HCEC 1CT (cell line): ENCODE data around the gene NTRK2.

Experiments used
- DNase-seq: peaks from one replicate; pipeline ENCODE4 v3.0.0-alpha.2; 2017

NTRK2 gene

GRCh38 chr9:84949971-84950370 lies 280.4 kb downstream of the NTRK2 start:
- no peak for DNase-seq

GRCh38 chr9:84950879-84951811 lies 281.6 kb downstream of the NTRK2 start:
- DNase-seq = no peak

DNA sequence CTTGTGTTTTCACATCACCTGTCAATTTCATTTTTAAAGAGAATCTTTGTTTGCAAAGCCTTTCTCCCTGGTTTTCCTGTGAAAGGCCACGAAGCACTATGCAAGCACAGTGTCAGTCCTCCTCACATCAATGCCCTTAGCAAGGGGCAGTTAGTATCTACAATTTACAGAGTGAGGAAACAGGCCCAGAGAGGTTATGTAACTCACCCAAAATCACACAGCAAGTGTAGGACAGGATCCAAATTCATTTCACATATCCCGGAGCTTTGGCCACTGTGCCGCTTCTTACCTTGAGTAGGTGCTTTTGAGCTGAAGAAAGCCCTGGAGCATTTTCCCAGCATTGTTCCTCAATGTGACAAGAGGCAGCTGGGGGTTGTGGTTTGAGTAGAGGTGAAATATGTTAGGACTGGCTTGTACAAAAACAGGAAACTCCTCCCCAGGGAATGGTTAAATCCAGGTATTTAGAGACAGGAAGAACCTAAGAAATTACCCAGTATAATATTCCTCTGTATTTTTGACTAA lies 283.8 kb downstream of the NTRK2 start:
- DNase-seq = no peak

- DNase-seq = no peak
These were observed 284.5 kb downstream of the NTRK2 start for GRCh38 chr9:84953797-84954705.

DNA sequence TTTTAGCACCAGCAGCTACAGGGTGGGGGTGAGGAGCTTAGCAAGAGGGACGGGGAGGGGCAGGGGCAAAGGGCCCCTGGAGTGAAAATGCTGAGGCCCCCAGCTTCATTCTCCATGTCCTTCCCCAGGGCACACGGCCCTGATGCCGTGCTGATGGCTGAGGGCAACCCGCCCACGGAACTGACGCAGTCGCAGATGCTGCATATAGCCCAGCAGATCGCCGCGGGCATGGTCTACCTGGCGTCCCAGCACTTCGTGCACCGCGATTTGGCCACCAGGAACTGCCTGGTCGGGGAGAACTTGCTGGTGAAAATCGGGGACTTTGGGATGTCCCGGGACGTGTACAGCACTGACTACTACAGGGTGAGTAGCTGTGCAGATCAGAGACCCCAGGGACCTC lies 285.6 kb downstream of the NTRK2 start:
- DNase-seq = no peak

DNA sequence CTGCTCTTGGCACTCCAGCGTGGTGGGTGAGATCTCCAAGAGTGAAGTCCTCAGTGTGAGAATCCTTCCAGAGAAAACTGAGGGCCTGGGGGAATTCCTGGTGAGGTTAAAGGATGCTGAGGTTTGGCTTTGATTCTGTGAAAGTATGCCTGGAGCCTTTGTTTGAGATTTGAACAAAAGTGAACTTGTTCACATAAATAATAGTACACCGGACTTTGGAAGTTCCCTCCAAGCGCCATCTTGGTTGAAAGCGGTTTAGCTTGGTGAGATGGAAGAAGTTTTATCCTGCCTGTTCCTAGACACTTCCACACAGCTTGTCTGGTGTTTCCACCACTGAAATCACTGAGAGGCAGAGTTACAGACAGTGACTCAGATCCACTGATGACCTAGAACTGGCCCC lies 286.4 kb downstream of the NTRK2 start:
- no peak for DNase-seq

DNA sequence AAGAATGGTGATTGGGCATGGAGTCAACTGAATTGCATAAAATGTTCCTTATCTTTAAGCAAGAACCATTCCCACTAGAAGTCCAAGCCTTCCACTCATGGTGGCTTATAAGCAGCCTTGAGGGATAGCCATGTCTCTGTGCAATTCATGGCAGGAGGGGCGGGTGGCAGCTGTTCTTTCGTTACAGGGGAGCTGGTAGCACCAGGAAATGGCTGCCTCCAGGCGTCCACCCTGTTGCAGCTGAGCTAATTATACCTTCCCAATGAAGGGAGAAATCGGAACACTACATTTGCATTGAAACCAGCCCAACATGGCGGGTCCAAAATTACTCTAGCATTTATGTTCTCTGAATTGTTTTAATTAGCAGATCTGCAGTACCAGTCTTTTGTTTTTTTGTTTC lies 289.8 kb downstream of the NTRK2 start:
- DNase-seq = no peak

DNA sequence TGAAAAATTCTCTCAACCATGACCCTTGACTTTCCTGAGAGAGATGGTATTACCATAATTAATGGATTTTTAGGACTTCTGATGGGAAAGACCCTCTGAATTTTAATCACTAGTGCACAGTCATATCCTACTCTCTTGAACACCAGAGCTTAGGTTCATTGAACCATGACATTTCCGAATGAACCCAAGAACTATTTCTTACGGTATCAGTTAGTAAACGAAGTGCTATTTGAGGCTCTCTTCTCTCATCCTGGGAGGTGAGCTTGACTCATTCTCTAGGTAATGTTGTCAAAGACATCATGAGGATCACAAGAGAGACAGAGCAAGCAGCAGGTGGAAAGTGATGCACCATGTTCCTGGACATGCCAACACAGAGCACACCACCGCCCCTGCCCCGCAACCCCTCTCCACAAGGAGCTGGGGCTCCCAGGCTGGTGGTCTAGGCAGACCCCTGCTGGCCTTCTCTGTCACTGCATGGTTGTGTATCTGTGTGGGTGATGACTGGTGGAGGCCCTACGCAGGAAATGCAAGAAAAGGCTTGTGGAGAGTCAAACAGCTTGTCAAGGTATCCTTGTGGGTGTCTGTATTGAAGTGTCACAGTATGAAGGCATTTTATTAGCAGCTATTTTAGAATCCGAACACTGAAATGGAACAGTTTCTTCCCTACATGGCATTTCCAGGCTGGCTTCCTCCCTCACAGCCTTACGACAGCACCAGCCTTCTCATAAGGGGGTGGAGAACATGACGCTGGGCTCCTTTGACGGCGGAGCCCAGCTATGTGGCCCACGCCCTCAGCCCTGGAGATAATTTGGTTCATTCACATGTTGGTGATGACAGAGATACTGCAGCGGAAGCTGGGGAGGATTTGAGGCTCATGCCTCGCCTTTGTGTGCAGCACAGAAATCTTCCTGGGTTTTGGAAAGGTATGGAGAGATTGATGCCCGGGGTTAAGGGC lies 297.6 kb downstream of the NTRK2 start:
- no peak for DNase-seq

- DNase-seq = no peak
These were observed 299.6 kb downstream of the NTRK2 start for GRCh38 chr9:84969084-84969483.

DNA sequence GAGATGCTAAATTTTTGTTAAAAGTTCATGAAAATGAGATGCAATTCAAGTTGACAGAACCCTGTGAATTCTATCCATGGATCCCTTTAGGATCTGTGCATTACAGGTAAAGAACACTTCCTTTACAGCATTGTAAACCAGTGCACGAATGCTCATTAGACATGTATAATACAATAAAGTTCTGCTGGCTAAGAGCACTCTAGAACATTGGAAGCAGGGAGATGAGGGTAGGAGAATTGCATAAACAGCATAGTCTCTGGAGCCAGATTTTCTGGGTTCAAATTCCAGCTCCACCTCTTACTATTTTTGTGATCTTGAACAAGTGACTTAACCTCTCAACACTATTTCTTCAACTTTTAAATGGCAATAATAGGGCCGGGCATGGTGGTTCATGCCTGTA lies 300.2 kb downstream of the NTRK2 start:
- DNase-seq = no peak

DNA sequence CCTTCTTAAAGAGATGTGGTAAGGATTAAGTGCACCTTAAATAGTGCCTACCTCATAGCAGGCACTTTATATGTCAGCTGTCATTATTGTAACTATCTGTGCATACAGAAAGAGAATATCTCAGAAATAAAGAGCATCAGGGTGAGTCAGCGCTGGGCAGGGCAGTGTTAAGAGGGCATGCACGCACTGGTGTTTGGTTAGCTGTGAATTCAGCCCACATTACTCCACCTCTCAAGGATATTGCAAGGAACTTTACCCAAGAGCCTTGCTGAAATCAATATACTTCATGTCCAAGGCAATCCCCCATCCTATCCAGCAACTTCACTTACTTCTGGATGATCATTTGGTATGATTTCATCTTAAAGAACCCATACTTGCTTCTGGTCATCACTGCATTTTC lies 300.9 kb downstream of the NTRK2 start:
- no peak for DNase-seq

DNA sequence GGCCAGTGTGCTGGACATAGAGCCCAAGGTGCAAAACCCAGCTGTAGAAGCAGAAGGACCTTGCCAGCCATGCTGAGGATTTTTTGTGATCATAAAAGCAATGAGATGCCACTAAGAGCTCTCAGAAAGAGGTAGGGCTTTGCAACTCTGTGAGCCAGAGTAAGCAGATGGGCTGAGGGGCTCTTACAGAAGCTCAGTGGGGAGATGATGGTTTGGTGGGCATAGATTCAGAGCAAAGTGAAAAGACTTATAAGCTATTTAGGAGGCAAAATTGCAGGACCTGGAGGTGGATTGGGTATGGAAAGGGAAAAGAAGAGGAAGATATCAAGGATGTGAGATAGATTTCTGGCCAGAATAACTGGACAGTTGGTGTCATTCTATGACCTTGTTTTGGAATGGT lies 302.0 kb downstream of the NTRK2 start:
- DNase-seq = no peak

GRCh38 chr9:84974258-84974657 lies 304.7 kb downstream of the NTRK2 start:
- no peak for DNase-seq

GRCh38 chr9:84974855-84975254 lies 305.3 kb downstream of the NTRK2 start:
- DNase-seq = no peak

DNA sequence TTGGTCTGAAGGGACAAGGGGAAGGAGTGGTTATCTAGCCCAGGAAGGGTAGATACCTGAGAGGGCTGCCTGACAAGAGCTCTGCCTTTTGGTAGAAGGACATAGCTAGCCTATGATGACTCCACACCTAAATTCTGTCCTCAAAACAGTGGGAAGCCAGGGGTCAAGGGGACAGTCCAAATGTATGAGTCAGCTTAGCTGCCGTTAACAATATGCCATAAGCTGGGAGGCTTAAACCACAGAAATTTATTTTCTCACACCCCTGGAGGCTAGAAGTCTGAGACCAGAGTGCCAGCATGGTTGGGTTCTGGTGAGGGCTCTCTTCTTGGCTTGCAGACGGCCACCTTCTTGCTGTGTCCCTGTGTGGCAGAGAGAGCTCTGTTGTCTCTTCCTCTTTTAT lies 306.4 kb downstream of the NTRK2 start:
- no peak for DNase-seq

DNA sequence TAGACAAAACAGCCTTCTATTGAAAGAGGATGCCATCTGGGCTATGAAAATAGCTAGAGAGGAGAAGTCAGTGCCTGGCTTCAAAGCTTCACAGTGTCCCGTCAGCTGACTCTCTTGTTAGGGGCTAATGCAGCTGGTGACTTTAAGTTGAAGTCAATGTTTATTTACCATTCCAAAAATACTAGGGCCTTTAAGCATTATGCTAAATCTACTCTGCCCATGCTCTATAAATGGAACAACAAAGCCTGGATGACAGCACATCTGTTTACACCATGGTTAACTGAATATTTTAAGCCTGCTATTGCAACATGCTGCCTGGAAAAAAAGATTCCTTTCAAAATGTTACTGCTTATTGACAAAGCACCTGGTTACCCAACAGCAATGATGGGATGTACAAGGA lies 309.1 kb downstream of the NTRK2 start:
- DNase-seq = no peak

DNA sequence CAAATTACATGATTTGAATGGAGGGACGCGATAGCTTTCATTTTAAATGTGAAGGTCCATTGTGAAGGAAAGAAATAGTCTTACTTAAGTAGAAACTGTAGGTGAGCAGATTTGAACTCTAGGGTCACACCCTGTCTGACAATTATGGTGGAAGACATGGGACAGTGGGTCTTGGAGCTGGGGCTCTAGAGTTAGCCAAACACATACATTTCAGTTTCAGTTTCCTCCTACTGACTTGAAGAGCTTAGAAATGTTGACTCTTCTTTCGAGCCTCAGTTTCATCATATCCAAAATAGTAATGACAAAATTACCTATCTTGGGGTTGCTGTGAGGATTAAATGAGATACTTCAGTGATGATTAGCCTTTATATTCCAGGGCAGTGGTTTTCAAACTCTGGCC lies 314.2 kb downstream of the NTRK2 start:
- no peak for DNase-seq

- DNase-seq = no peak
These were observed 319.1 kb downstream of the NTRK2 start for GRCh38 chr9:84988621-84989020.

DNA sequence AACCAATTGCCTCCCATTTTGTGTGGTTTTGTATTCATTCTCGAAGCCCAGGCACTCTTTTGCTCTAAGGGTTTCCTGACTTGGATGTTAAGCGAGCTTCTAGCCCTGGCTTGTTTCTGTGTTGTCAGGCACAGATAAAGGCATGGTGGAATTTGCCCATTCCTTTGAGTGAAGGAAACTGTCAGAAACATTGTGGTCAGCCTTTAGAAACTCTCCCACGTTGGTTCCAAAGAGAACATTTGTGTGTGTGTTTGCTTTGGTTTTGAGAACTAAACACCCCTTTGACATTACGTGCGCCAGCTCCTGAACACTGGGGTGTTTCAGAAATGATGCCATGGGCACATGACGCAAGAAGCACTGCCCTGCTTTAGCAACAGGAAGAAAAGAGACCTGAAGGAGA lies 320.9 kb downstream of the NTRK2 start:
- no peak for DNase-seq

- DNase-seq = no peak
These were observed 321.5 kb downstream of the NTRK2 start for GRCh38 chr9:84990850-84991513.

- no peak for DNase-seq
These were observed 322.0 kb downstream of the NTRK2 start for GRCh38 chr9:84991514-84991870.

- no peak for DNase-seq
These were observed 322.9 kb downstream of the NTRK2 start for GRCh38 chr9:84992381-84992780.
